ENCODE results near the gene ZNF521.

DNA sequence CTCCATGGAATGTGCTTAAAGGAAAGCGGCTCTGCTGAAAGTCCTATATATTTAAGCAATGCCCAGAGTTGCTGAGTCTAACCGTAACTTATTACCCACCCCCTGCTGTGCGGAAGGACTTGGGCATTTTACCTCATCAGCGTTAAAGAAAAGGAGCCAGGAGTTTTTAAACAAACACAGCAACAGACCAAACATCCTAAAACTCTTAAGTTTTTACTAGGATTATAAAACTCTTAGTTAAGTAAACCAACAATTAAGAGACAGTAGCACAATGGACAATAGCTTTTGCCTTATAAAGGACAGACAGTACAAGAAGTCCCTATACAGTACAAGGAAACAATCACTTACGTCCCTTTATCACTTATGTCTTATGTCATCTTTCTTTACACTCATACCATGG, 90.2 kb downstream of the ZNF521 start:
- TF ChIP-seq, protein P1, sequence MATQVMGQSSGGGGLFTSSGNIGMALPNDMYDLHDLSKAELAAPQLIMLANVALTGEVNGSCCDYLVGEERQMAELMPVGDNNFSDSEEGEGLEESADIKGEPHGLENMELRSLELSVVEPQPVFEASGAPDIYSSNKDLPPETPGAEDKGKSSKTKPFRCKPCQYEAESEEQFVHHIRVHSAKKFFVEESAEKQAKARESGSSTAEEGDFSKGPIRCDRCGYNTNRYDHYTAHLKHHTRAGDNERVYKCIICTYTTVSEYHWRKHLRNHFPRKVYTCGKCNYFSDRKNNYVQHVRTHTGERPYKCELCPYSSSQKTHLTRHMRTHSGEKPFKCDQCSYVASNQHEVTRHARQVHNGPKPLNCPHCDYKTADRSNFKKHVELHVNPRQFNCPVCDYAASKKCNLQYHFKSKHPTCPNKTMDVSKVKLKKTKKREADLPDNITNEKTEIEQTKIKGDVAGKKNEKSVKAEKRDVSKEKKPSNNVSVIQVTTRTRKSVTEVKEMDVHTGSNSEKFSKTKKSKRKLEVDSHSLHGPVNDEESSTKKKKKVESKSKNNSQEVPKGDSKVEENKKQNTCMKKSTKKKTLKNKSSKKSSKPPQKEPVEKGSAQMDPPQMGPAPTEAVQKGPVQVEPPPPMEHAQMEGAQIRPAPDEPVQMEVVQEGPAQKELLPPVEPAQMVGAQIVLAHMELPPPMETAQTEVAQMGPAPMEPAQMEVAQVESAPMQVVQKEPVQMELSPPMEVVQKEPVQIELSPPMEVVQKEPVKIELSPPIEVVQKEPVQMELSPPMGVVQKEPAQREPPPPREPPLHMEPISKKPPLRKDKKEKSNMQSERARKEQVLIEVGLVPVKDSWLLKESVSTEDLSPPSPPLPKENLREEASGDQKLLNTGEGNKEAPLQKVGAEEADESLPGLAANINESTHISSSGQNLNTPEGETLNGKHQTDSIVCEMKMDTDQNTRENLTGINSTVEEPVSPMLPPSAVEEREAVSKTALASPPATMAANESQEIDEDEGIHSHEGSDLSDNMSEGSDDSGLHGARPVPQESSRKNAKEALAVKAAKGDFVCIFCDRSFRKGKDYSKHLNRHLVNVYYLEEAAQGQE (IDR thresholded peaks at IDR 0.05; ENCODE audit: unreplicated experiment): no peak
- TF ChIP-seq POLR2AphosphoS5 (IDR thresholded peaks at IDR 0.05; ENCODE audit: low read depth): no peak
- no peak for TF ChIP-seq CTCF (conservative IDR thresholded peaks at IDR 0.05; ENCODE audit: low read depth in 2 of 2)
- no peak for TF ChIP-seq EZH2 (IDR thresholded peaks at IDR 0.05; ENCODE audit: low read depth, unreplicated experiment)
- TF ChIP-seq JUNB (IDR thresholded peaks at IDR 0.05; ENCODE audit: unreplicated experiment): no peak
- TF ChIP-seq CREB1 (CRISPR knock-in tag; IDR thresholded peaks at IDR 0.05; ENCODE audit: low read depth): no peak
- no peak for TF ChIP-seq STAT1 (IDR thresholded peaks at IDR 0.05; ENCODE audit: unreplicated experiment)
- TF ChIP-seq EZH2phosphoT487 (IDR thresholded peaks at IDR 0.05; ENCODE audit: unreplicated experiment): no peak
- no peak for TF ChIP-seq ZNF114 (CRISPR knock-in tag; IDR thresholded peaks at IDR 0.05)
- TF ChIP-seq, protein P2, sequence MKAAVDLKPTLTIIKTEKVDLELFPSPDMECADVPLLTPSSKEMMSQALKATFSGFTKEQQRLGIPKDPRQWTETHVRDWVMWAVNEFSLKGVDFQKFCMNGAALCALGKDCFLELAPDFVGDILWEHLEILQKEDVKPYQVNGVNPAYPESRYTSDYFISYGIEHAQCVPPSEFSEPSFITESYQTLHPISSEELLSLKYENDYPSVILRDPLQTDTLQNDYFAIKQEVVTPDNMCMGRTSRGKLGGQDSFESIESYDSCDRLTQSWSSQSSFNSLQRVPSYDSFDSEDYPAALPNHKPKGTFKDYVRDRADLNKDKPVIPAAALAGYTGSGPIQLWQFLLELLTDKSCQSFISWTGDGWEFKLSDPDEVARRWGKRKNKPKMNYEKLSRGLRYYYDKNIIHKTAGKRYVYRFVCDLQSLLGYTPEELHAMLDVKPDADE (IDR thresholded peaks at IDR 0.05): no peak

Data from GM23338 (cell line).